Fibroblast of the aortic adventitia (primary cell): ENCODE measurements around the gene DCC. TPM values are rescaled to one million over a fixed set of nuclear protein-coding genes. Genes with fewer than 3 reads are reported as not detected.

ENCODE experiments used
- DNase-seq: peaks from one replicate; pipeline ENCODE4 v3.0.0-alpha.2; 2010; ENCODE audit warnings: low read depth
- H3K4me3 ChIP-seq: 2 replicates; pipeline ENCODE4 v1.5.1; 2011; ENCODE audit warnings: low read depth, mild to moderate bottlenecking, control low read depth, low read length, moderate library complexity
- total RNA-seq: library from RNA; depleted of rRNA; stranded (reverse); fragments of >200 nt; gene quantifications from 2 replicates; pipeline ENCODE4 v1.2.3, GENCODE V29; 2012; ENCODE audit warnings: low replicate concordance
- TF ChIP-seq, protein P1 (sequence below): IDR thresholded peaks from 2 replicates; pipeline ENCODE4 v1.5.1; 2011; ENCODE audit warnings: mild to moderate bottlenecking, low read length, control low read depth, inconsistent platforms; ENCODE audit not compliant: insufficient read depth

Gene DCC
- total RNA-seq, 1 donor: 0.09 TPM

GRCh38 chr18:52468496-52468895 is 128.5 kb downstream of the DCC start:
- no peak overlapping the region for H3K4me3 ChIP-seq
- TF ChIP-seq, protein P1, sequence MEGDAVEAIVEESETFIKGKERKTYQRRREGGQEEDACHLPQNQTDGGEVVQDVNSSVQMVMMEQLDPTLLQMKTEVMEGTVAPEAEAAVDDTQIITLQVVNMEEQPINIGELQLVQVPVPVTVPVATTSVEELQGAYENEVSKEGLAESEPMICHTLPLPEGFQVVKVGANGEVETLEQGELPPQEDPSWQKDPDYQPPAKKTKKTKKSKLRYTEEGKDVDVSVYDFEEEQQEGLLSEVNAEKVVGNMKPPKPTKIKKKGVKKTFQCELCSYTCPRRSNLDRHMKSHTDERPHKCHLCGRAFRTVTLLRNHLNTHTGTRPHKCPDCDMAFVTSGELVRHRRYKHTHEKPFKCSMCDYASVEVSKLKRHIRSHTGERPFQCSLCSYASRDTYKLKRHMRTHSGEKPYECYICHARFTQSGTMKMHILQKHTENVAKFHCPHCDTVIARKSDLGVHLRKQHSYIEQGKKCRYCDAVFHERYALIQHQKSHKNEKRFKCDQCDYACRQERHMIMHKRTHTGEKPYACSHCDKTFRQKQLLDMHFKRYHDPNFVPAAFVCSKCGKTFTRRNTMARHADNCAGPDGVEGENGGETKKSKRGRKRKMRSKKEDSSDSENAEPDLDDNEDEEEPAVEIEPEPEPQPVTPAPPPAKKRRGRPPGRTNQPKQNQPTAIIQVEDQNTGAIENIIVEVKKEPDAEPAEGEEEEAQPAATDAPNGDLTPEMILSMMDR: no peak
- DNase-seq: no peak

- no peak overlapping the region for H3K4me3 ChIP-seq
- TF ChIP-seq, protein P1: no peak
- no peak for DNase-seq
Observed at GRCh38 chr18:52475325-52475724, 135.3 kb downstream of the DCC start.

- TF ChIP-seq, protein P1: no peak
- H3K4me3 ChIP-seq: no peak overlapping the region
- DNase-seq: no peak
Observed at GRCh38 chr18:52481116-52481515, 141.1 kb downstream of the DCC start.

DNA sequence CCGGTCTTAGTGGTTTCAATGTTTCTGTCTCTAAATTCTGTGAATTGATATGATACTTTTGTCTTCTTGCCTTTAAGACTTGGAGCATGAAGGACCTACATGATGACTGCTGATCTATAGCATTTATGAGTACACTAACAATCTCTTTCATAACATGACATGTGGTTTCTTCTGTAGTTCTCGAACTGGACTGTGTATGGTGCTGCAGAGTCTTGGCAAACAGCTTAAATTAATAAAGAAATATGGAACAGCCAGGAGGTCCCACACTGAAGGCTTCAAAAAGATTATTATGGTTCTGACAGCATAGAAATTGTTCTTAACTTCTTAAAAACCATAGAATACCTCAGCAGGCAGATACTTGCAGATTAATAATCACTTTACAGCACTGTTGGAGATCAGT is 145.0 kb downstream of the DCC start:
- DNase-seq: no peak
- TF ChIP-seq, protein P1: no peak
- H3K4me3 ChIP-seq: no peak overlapping the region

DNA sequence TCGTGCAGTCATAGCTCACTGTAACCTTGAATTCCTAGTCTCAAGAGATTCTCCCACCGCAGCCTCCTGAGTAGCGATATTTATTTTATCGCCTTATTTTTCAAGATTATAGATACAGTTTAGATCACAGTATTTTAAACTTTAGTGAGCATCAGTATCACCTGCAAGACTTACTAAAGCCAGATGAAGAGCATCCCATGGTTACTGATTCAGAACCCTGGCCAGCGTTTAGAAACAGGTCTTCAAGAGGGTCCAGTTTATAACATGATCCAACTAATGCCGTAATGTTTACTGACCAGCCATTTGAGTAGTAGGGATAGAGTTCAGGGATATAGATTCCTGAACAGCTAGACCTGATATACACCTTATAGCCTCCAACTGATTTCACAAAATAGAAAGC is 146.1 kb downstream of the DCC start:
- no peak for DNase-seq
- TF ChIP-seq, protein P1: no peak
- no peak overlapping the region for H3K4me3 ChIP-seq

GRCh38 chr18:52489396-52490306 is 149.7 kb downstream of the DCC start:
- H3K4me3 ChIP-seq: no peak overlapping the region
- TF ChIP-seq, protein P1: no peak
- no peak for DNase-seq
